22Rv1 (cell line): ENCODE measurements around the gene MAP3K8.

ENCODE experiments used
- H3K27ac ChIP-seq: fragments of 450-650 bp; 2 replicates; pipeline ENCODE4 v1.5.1; 2017
- CTCF ChIP-seq: fragments of 450-650 bp; IDR thresholded peaks from 2 replicates; pipeline ENCODE4 v1.5.1; 2017; ENCODE audit warnings: mild to moderate bottlenecking
- ZFX ChIP-seq: fragments of 450-650 bp; IDR thresholded peaks from 2 replicates; pipeline ENCODE4 v1.6.1; 2017; ENCODE audit warnings: antibody characterized with exemption, borderline replicate concordance

MAP3K8 gene

DNA sequence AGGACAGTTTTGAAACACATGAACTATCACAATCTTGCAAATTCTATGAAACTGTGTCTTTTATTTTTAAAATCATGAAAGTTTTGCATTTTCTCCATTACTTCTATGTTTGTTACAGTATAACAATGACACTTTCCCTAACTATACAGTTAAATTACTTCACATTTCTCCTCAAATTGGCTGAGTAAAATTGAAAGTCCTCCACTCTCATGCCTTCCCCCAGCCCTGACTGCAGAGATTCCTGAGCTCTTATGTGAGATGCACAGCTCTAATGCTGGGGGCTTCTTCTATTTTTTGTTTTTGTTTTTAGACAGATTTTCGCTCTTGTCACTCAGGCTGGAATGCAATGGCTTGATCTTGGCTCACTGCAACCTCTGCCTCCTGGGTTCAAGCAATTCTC is 22.7 kb upstream of the MAP3K8 start:
- TF ChIP-seq ZFX (no peak), CTCF (no peak)
- no peak overlapping the region for H3K27ac ChIP-seq

DNA sequence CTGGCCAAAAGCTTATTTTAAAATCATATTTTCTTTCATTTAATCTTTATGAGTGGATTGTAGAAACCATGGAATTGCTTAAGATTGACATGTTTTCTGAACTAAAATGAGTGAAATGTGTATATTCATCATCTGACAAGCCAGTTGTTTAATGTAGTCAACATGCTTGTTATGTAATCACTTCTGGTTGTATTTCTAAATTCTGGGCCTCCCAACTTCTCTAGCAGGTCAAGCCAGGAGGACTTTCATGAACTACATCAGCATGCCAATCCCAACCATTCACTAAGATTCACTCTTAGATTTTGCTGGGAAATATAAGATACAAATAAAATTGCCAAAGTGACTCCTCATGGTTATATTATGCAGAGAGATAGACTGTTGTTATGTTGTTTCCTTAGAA is 21.1 kb upstream of the MAP3K8 start:
- TF ChIP-seq CTCF = no peak
- no peak overlapping the region for H3K27ac ChIP-seq

- no peak overlapping the region for H3K27ac ChIP-seq
- no peak for TF ChIP-seq ZFX
- TF ChIP-seq CTCF = peak; percentile 84
These were observed 19.9 kb upstream of the MAP3K8 start for GRCh38 chr10:30413996-30414576.

DNA sequence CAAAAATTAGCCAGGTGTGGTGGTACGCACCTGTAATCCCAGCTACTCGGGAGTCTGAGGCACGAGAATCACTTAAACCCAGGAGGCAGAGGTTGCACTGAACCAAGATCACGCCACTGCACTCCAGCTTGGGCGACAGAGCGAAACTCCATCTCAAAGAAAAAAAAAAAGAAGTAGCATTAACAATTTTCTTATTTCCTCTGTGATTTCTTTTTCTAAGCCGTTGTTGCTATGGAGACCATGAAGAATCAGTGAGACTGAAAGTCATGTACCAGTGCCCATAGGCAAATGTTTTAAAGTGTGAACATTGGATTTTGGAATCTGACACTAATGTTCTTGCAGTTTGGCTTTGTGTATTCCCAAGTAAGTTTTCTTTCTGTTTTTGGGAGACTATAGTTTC is 18.4 kb upstream of the MAP3K8 start:
- TF ChIP-seq CTCF = no peak
- no peak for TF ChIP-seq ZFX
- H3K27ac ChIP-seq = no peak overlapping the region

- TF ChIP-seq CTCF (no peak), ZFX (no peak)
- H3K27ac ChIP-seq = no peak overlapping the region
These were observed 16.7 kb upstream of the MAP3K8 start for GRCh38 chr10:30417301-30417700.

- H3K27ac ChIP-seq = no peak overlapping the region
- TF ChIP-seq ZFX = no peak
These were observed 13.7 kb upstream of the MAP3K8 start for GRCh38 chr10:30420266-30420665.

DNA sequence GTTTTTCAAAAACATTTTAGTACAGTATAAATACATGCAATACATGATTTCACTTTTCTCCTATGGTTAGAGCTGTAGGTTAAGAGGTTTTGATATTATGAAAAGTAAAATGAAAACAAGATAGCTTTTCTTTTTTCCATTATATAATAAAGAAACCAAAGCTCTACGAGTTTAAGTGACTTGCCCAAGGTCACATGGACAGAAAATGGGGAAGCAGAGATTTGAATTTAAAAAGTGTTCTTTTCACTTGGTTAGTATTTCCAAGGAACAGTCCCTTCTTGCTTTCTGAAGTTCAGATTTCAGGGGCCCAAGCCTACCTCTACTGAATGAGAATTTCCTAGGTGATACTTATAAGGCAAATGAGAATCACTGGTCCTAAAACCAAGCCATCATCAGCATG is 13.2 kb upstream of the MAP3K8 start:
- TF ChIP-seq CTCF (no peak), ZFX (no peak)
- no peak overlapping the region for H3K27ac ChIP-seq

DNA sequence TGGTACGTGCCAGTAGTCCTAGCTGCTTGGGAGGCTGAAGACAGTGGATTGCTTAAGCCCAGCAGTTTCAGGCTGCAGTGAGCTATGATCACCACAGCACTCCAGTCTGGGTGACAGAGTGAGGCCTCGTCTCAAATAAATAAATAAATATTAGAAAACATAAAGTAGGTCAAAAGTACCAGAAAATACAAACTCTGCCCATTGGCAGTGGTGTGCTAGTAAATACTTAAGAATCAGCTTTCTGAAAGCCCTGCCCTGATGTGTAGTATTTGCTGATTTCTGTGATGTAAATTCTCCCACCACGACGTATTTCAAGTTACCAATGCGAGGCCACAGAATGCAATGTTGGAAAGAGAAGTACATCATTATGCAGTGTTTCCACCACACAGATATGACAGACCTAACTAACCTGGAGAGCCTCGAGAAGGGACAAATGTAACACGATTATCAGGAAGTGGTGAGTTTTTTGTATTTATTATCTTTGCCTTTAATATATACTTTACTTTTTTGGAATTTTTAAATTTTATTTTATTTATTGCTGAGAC is 11.8 kb upstream of the MAP3K8 start:
- TF ChIP-seq ZFX (no peak), CTCF (no peak)
- H3K27ac ChIP-seq = no peak overlapping the region
